ENCODE results near the gene CGN.

DNA sequence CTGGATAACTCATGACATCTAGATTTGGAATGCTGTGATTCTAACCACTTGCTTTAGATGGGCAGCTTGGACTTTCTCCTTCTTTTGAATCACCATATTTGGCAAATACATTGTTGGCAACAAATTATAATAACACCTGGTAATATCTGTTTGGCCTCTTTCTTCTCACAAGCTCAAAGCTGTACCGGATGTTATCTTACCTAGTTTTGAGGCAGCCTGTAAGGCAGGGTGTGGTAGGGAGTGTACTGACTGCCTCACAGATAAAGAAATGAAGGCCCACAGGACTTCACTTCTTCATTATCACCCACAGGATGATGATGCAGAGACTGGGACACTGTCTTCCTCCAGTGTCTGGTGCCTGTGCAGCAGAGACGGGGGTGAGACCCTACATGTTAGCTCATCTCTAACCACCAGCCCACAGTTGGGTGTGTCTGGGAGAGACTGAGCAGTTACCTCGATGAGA, 57.5 kb downstream of the CGN start:
- TF ChIP-seq CTCF (IDR thresholded peaks at IDR 0.05), result no peak
- TF ChIP-seq EZH2 (IDR thresholded peaks at IDR 0.05; ENCODE audit: borderline replicate concordance, insufficient read depth, low read depth, low read length, poor library complexity, severe bottlenecking), result no peak
